Endothelial cell of umbilical vein (primary cell): Measurements from ENCODE around the gene LRRC23. TPM values are rescaled to one million over a fixed set of nuclear protein-coding genes. Genes with fewer than 3 reads are reported as not detected.

Experiments
- BruUV-seq: library from RNA; stranded (reverse); fragments of 400-500 nt; replicated peaks from 2 replicates; lab custom pipeline; 2021; lab: Mats Ljungman, UMichigan
- CTCF ChIA-PET: fragments of 300-600, 350-600 bp; sonication (Branson Sonifier 250); formaldehyde crosslinking; loops from one replicate; lab custom pipeline; 2021; ENCODE audit warnings: antibody characterized with exemption, inconsistent platforms; lab: Charles Lee
- POLR2A ChIA-PET: fragments of 300-600, 350-600 bp; sonication (Branson Sonifier 250); formaldehyde crosslinking; loops from one replicate; lab custom pipeline; 2021; ENCODE audit warnings: antibody characterized with exemption, inconsistent platforms; lab: Charles Lee
- DNase-seq: peaks from one replicate; pipeline ENCODE4 v3.0.0-alpha.2; 2011; ENCODE audit warnings: low read depth, low spot score
- FAIRE-seq: peaks from 2 replicates; lab custom pipeline; 2011; peaks lifted over from hg19 to GRCh38; lab: Jason Lieb, UNC
- H2AFZ ChIP-seq: 2 replicates; pipeline ENCODE4 v1.6.0; 2012; ENCODE audit warnings: low read depth, low read length, control low read depth, inconsistent platforms
- H3K27ac ChIP-seq: 2 replicates; pipeline ENCODE4 v1.5.1; 2011; ENCODE audit warnings: low read depth, mild to moderate bottlenecking, control low read depth, low read length, moderate library complexity; ENCODE audit not compliant: insufficient read depth
- H3K27me3 ChIP-seq, 2 experiments: 2 replicates each; pipeline versions ENCODE4 v1.6.0 to v1.6.1; 2011; ENCODE audit warnings: low read length in 2 of 2, mixed read lengths in 1 of 2; ENCODE audit not compliant: control insufficient read depth in 2 of 2, insufficient read depth in 2 of 2
- H3K36me3 ChIP-seq, 2 experiments: 2 replicates in 1 of 2; 3 replicates in 1 of 2; pipeline ENCODE4 v1.5.1; 2011; ENCODE audit warnings: low read length in 2 of 2, mild to moderate bottlenecking in 1 of 2, moderate library complexity in 1 of 2; ENCODE audit not compliant: control insufficient read depth in 2 of 2, insufficient read depth in 2 of 2; ENCODE audit errors: extremely low read depth in 1 of 2
- H3K4me1 ChIP-seq: 3 replicates; pipeline ENCODE4 v1.5.1; 2011; ENCODE audit warnings: mild to moderate bottlenecking, low read length; ENCODE audit not compliant: control insufficient read depth, insufficient read depth; ENCODE audit errors: extremely low read depth
- H3K4me2 ChIP-seq: 2 replicates; pipeline ENCODE4 v1.6.1; 2011; ENCODE audit warnings: low read length, control low read depth, mixed read lengths; ENCODE audit not compliant: insufficient read depth
- H3K4me3 ChIP-seq, 3 experiments: fragments of 200-600 bp in 1 of 3; sonication (generic), shearing (Covaris generic) in 1 of 3; replicated peaks in 1 of 3; 2 replicates each; pipeline ENCODE4 v1.5.1; 2011 to 2016; ENCODE audit warnings: control low read depth in 3 of 3, low read length in 3 of 3, mild to moderate bottlenecking in 2 of 3, inconsistent platforms in 1 of 3, low read depth in 1 of 3, moderate library complexity in 1 of 3; ENCODE audit not compliant: insufficient read depth in 1 of 3
- H3K79me2 ChIP-seq: 2 replicates; pipeline ENCODE4 v1.6.0; 2012; ENCODE audit warnings: low read length, inconsistent platforms; ENCODE audit not compliant: control insufficient read depth, insufficient read depth
- H3K9ac ChIP-seq: replicated peaks from 2 replicates; pipeline ENCODE3; 2011; ENCODE audit warnings: low read length, control low read depth; ENCODE audit not compliant: insufficient read depth; ENCODE audit errors: extremely low read depth
- H3K9me1 ChIP-seq: replicated peaks from 3 replicates; pipeline ENCODE4 v1.6.0; 2011; ENCODE audit warnings: mild to moderate bottlenecking, low read length; ENCODE audit not compliant: control insufficient read depth, insufficient read depth; ENCODE audit errors: extremely low read depth
- H3K9me3 ChIP-seq: replicated peaks from 2 replicates; pipeline ENCODE4 v1.5.1; 2012; ENCODE audit warnings: low read length, inconsistent platforms; ENCODE audit not compliant: control insufficient read depth, insufficient read depth
- H4K20me1 ChIP-seq: replicated peaks from 2 replicates; pipeline ENCODE3; 2011; ENCODE audit warnings: mild to moderate bottlenecking, low read length; ENCODE audit not compliant: control insufficient read depth, insufficient read depth; ENCODE audit errors: extremely low read depth
- EZH2 ChIP-seq: IDR thresholded peaks from 2 replicates; pipeline ENCODE4 v1.6.1; 2012; ENCODE audit warnings: borderline replicate concordance, low read depth, mild to moderate bottlenecking, moderate library complexity, low read length, inconsistent platforms; ENCODE audit not compliant: severe bottlenecking
- FOS ChIP-seq: IDR thresholded peaks from 2 replicates; pipeline ENCODE4 v1.6.1; 2011; ENCODE audit warnings: mild to moderate bottlenecking, low read length, moderate library complexity, borderline replicate concordance; ENCODE audit not compliant: insufficient read depth
- GATA2 ChIP-seq: IDR thresholded peaks from 2 replicates; pipeline ENCODE4 v1.7.0; 2011; ENCODE audit warnings: low read depth, mild to moderate bottlenecking, moderate library complexity, mixed read lengths, low read length; ENCODE audit not compliant: insufficient read length, insufficient read depth
- JUN ChIP-seq: IDR thresholded peaks from 2 replicates; pipeline ENCODE4 v1.6.1; 2011; ENCODE audit warnings: borderline replicate concordance, low read depth; ENCODE audit not compliant: insufficient read length, insufficient read depth
- POLR2A ChIP-seq: IDR thresholded peaks from 2 replicates; pipeline ENCODE4 v1.6.1; 2012; ENCODE audit warnings: low read depth, mild to moderate bottlenecking, control low read depth, low read length
- POLR2AphosphoS5 ChIP-seq: IDR thresholded peaks from 2 replicates; pipeline ENCODE4 v1.6.1; 2012; ENCODE audit warnings: low read depth, mild to moderate bottlenecking, control low read depth, low read length, moderate library complexity; ENCODE audit not compliant: insufficient read depth
- dilution Hi-C: fragments of 300-500 bp; cut with MboI; formaldehyde crosslinking; loops from one replicate; pipeline ENCODE4 v1.15.0; 2019; ENCODE audit warnings: low sequenced_read_pairs; ENCODE audit not compliant: extremely low pct_ligation_motif_present
- intact Hi-C: fragments of 100-400 bp; cut with micrococcal nuclease; formaldehyde crosslinking; loops from one replicate; pipeline ENCODE4 v1.10.0; 2022
- polyA plus RNA-seq, 4 experiments: library from polyadenylated mRNA; depleted of rRNA in 3 of 4; stranded (reverse) in 3 of 4; unstranded in 1 of 4; fragments of >200 nt; gene quantifications; 2 replicates each; pipeline versions ENCODE4 v1.2.1 to v1.2.3, GENCODE V29; 2011 to 2012; ENCODE audit warnings: missing spikeins in 1 of 4
- total RNA-seq: library from RNA; stranded (reverse); gene quantifications from 2 replicates; pipeline ENCODE4 v1.2.3, GENCODE V29; 2021
- TF ChIP-seq, protein P1 (sequence below), 2 donors: IDR thresholded peaks; 1 replicate in 1 of 2; 2 replicates in 1 of 2; pipeline ENCODE4 v1.5.1; 2011; ENCODE audit warnings: low read length in 2 of 2, mild to moderate bottlenecking in 2 of 2, moderate library complexity in 2 of 2, control low read depth in 1 of 2, inconsistent platforms in 1 of 2, low read depth in 1 of 2; ENCODE audit not compliant: insufficient read depth in 1 of 2; ENCODE audit errors: extremely low read depth in 1 of 2

LRRC23 gene
- total and polyA plus RNA-seq, 2 donors (not counting 3 experiments of a cell fraction or from before 2014, with no cell fraction given), result 3.1 to 3.5 TPM

DNA sequence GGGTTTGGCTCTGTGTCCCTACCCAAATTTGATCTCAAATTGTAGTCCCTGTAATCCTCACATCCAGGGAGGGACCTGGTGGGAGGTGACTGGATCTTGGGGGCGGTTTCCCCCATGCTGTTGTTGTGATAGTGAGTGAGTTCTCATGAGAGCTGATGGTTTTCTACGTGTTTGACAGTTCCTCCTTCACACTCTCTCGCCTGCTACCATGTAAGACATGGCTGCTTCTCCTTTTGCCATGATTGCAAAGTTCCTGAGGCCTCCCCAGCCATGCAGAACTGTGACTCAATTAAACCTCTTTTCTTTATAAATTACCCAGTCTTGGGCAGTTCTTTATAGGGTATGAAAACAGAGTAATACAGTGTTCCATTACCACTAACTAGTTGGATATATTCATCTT lies 10.3 kb upstream of the LRRC23 start:
- FAIRE-seq, result no peak
- no peaks in the 10 kb centered on the region for H3K36me3 ChIP-seq
- H2AFZ ChIP-seq, result no peak overlapping the region
- no peak overlapping the region for H3K4me2 ChIP-seq
- BruUV-seq, result no TSS peak
- H3K27me3 ChIP-seq, result no peaks in the 10 kb centered on the region
- no peaks in the 10 kb centered on the region for H3K9me1 ChIP-seq
- no peak for DNase-seq
- H3K4me1 ChIP-seq, result peaks cover 10% of the 10 kb centered on the region
- POLR2A ChIA-PET, result no interaction called here
- H3K79me2 ChIP-seq, result no peaks in the 10 kb centered on the region
- CTCF ChIA-PET, result interaction anchor here (0.8 kb wide), 1 partner anchor 25 kb away, joined by 3 read pairs; no protein-coding TSS in a partner anchor
- TF ChIP-seq POLR2AphosphoS5 (no peak), JUN (no peak), POLR2A (no peak), FOS (no peak), EZH2 (no peak), GATA2 (no peak)
- TF ChIP-seq, protein P1, sequence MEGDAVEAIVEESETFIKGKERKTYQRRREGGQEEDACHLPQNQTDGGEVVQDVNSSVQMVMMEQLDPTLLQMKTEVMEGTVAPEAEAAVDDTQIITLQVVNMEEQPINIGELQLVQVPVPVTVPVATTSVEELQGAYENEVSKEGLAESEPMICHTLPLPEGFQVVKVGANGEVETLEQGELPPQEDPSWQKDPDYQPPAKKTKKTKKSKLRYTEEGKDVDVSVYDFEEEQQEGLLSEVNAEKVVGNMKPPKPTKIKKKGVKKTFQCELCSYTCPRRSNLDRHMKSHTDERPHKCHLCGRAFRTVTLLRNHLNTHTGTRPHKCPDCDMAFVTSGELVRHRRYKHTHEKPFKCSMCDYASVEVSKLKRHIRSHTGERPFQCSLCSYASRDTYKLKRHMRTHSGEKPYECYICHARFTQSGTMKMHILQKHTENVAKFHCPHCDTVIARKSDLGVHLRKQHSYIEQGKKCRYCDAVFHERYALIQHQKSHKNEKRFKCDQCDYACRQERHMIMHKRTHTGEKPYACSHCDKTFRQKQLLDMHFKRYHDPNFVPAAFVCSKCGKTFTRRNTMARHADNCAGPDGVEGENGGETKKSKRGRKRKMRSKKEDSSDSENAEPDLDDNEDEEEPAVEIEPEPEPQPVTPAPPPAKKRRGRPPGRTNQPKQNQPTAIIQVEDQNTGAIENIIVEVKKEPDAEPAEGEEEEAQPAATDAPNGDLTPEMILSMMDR (IDR thresholded peaks at IDR 0.05; ENCODE audit: extremely low read depth in 1 of 2, insufficient read depth in 1 of 2, low read depth in 1 of 2, low read length in 2 of 2), result no peak
- H3K27ac ChIP-seq, result no peak overlapping the region
- H3K9me3 ChIP-seq, result no peaks in the 10 kb centered on the region
- H3K4me3 ChIP-seq, result no peak overlapping the region
- H4K20me1 ChIP-seq, result no peaks in the 10 kb centered on the region
- dilution Hi-C loops, result no loop called here
- no peak overlapping the region for H3K9ac ChIP-seq
- intact Hi-C loops, result no loop called here
